Vagina (tissue), 2 donors: Measurements from ENCODE around the gene MAPK12. TPM values are rescaled to one million over a fixed set of nuclear protein-coding genes. Genes with fewer than 3 reads are reported as not detected.

Experiments
- DNase-seq, 2 donors: peaks; one replicate each; pipeline ENCODE4 v3.0.0-alpha.2; 2017; ENCODE audit errors: extremely low spot score in 2 of 2
- H3K27ac ChIP-seq: fragments of 200-600 bp; sonication (generic); one replicate; pipeline ENCODE4 v1.5.1; 2019
- H3K27me3 ChIP-seq: fragments of 200-600 bp; sonication (generic); one replicate; pipeline ENCODE4 v1.5.1; 2019
- H3K36me3 ChIP-seq, 2 donors: fragments of 200-600 bp; sonication (generic); one replicate each; pipeline ENCODE4 v1.5.1; 2017 to 2019
- H3K4me1 ChIP-seq: fragments of 200-600 bp; sonication (generic); one replicate; pipeline ENCODE4 v1.5.1; 2019
- H3K4me3 ChIP-seq, 2 donors: fragments of 200-600 bp; sonication (generic); 1 replicate in 1 of 2; 2 replicates in 1 of 2; pipeline ENCODE4 v1.5.1; 2016 to 2019
- H3K9me3 ChIP-seq: fragments of 200-600 bp; sonication (generic); one replicate; pipeline ENCODE4 v1.5.1; 2019
- POLR2A ChIP-seq, 2 donors: fragments of 450-650 bp; IDR thresholded peaks; one replicate each; pipeline ENCODE4 v1.6.1; 2017; ENCODE audit warnings: antibody characterized with exemption in 2 of 2, mild to moderate bottlenecking in 2 of 2, moderate library complexity in 2 of 2
- POLR2AphosphoS5 ChIP-seq, 2 donors: sonication (generic); formaldehyde crosslinking; IDR thresholded peaks; one replicate each; pipeline ENCODE4 v1.9.0; 2017; ENCODE audit warnings: antibody characterized with exemption in 2 of 2, mild to moderate bottlenecking in 2 of 2, low read depth in 1 of 2; ENCODE audit not compliant: insufficient read depth in 1 of 2
- intact Hi-C: fragments of 100-400 bp; cut with DNase I; formaldehyde crosslinking; loops from one replicate; pipeline ENCODE4 v1.15.1; 2023
- total RNA-seq: library from RNA; depleted of rRNA; stranded (reverse); fragments of >200 nt; gene quantifications from one replicate; pipeline ENCODE4 v1.2.3, GENCODE V29; 2016
- TF ChIP-seq, protein P1 (sequence below), 3 experiments: fragments of 450-650 bp in 2 of 3; fragments of 200-600 bp in 1 of 3; sonication (generic) in 1 of 3; IDR thresholded peaks; one replicate each; pipeline ENCODE4 v1.5.1; 2017 to 2019; ENCODE audit warnings: antibody characterized with exemption in 3 of 3, mild to moderate bottlenecking in 2 of 3, moderate library complexity in 2 of 3

MAPK12 gene
- total RNA-seq, 1 donor from 2014 or later = 15.0 TPM

DNA sequence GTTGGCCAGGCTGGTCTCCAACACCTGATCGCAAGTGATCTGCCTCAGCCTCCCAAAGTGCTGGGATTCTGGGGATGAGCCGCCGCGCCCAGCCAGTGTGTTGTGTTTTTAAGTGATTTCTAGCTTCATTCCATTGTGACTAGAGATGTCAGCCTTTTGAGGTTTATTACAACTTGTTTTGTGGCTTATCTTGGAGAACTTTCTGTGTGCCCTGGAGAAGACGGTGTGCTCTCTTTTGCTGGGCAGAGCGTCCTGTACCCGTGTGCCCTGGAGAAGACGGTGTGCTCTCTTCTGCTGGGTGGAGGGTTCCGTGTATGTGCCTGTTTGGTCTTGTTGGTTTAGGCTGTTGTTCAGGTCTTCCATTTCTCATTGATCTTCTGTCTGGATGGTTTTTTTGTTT lies 48.2 kb downstream of the MAPK12 start:
- H3K27me3 ChIP-seq = no peaks in the 10 kb centered on the region
- no peaks in the 10 kb centered on the region for H3K9me3 ChIP-seq
- TF ChIP-seq POLR2AphosphoS5 (IDR thresholded peaks at IDR 0.05; ENCODE audit: insufficient read depth in 1 of 2, low read depth in 1 of 2) (no peak), POLR2A (IDR thresholded peaks at IDR 0.05) (no peak)
- TF ChIP-seq, protein P1, sequence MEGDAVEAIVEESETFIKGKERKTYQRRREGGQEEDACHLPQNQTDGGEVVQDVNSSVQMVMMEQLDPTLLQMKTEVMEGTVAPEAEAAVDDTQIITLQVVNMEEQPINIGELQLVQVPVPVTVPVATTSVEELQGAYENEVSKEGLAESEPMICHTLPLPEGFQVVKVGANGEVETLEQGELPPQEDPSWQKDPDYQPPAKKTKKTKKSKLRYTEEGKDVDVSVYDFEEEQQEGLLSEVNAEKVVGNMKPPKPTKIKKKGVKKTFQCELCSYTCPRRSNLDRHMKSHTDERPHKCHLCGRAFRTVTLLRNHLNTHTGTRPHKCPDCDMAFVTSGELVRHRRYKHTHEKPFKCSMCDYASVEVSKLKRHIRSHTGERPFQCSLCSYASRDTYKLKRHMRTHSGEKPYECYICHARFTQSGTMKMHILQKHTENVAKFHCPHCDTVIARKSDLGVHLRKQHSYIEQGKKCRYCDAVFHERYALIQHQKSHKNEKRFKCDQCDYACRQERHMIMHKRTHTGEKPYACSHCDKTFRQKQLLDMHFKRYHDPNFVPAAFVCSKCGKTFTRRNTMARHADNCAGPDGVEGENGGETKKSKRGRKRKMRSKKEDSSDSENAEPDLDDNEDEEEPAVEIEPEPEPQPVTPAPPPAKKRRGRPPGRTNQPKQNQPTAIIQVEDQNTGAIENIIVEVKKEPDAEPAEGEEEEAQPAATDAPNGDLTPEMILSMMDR (IDR thresholded peaks at IDR 0.05) = no peak
- intact Hi-C loops = no loop called here
- H3K36me3 ChIP-seq = peaks cover 0 to 71% of the 10 kb centered on the region in 2 donors
- peaks cover 12% of the 10 kb centered on the region for H3K4me1 ChIP-seq
- no peak for DNase-seq
- no peak overlapping the region for H3K4me3 ChIP-seq
- no peak overlapping the region for H3K27ac ChIP-seq

DNA sequence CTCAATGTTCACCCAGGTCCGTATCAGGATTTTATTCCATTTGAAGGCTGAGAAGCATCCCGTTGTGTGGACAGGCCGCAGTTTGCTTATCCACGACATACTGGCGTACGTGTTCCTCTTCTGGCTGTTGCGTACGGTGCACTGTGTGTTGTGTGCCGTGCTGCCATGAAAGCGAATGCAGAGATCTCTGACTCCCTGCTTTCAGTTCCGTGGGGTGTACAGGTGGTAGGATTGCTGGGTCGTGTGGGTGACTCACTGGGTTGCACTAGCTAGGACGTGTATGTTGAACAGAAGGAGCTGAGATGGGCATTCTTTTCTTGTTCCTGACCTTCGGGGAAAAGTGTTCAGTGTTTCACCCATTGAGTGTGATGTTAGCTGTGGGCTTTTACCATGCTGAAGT lies 50.3 kb downstream of the MAPK12 start:
- H3K27ac ChIP-seq = no peak overlapping the region
- peaks cover 27% of the 10 kb centered on the region for H3K4me1 ChIP-seq
- no peak overlapping the region for H3K4me3 ChIP-seq
- intact Hi-C loops = no loop called here
- no peak for TF ChIP-seq POLR2A (IDR thresholded peaks at IDR 0.05)
- TF ChIP-seq POLR2AphosphoS5 (IDR thresholded peaks at IDR 0.05; ENCODE audit: insufficient read depth in 1 of 2, low read depth in 1 of 2) = no peak
- TF ChIP-seq, protein P1 (IDR thresholded peaks at IDR 0.05) = no peak
- no peak for DNase-seq
- H3K36me3 ChIP-seq = peaks cover 0 to 61% of the 10 kb centered on the region in 2 donors
- no peaks in the 10 kb centered on the region for H3K27me3 ChIP-seq
- H3K9me3 ChIP-seq = no peaks in the 10 kb centered on the region

DNA sequence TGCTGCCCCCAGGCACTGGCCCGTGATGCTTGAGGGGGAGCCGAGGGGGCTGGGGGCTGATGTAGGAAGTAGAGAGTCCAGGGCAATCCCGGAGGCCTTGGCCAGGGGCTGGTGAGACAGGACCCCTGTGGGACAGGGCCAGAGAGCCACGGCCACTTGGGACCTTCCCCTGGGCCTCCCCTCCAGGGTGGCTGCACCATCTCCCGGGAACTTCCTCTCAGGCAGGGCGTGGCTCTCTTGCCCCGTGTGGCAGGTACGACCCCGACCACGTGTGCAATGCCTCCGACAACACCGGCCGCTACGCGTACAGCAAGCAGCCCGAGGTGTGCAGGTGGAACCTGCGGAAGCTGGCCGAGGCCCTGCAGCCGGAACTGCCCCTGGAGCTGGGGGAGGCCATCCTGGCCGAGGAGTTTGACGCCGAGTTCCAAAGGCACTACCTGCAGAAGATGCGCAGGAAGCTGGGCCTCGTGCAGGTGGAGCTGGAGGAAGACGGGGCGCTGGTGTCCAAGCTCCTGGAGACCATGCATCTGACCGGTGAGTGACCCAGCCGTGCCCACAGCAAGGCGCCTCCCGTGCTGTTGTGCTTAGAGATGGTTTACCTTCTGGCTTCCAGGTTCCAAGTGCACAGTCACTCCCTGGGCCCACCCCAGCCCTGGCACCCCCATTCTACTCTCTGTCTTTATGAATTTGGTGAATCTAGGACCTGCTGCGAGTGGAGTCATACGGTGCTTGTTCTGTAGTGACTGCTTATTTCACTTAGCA lies 50.9 kb downstream of the MAPK12 start:
- peaks cover 29% of the 10 kb centered on the region for H3K4me1 ChIP-seq
- peaks cover 0 to 55% of the 10 kb centered on the region in 2 donors for H3K36me3 ChIP-seq
- intact Hi-C loops = no loop called here

DNA sequence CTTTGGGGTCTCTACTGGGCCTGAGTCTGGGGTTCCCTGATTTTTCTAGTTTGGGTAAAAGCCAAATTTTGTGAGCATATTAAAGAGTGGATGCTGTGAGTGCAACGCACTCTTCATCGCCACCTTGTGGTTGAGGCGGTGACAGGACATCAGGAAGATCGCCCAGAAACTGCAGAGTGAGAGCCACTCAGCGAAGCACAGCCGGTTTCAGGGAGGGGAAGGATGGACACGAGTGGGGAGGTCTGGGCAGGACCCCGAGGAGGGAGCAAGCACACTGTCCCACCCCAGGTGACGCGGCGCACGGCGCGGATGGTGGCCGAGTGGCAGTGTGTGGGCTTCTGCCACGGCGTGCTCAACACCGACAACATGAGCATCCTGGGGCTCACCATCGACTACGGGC lies 51.6 kb downstream of the MAPK12 start:
- peaks cover 36% of the 10 kb centered on the region for H3K4me1 ChIP-seq
- H3K36me3 ChIP-seq = peaks cover 0 to 53% of the 10 kb centered on the region in 2 donors
- no peaks in the 10 kb centered on the region for H3K9me3 ChIP-seq
- TF ChIP-seq POLR2AphosphoS5 (IDR thresholded peaks at IDR 0.05; ENCODE audit: insufficient read depth in 1 of 2, low read depth in 1 of 2) = no peak
- TF ChIP-seq, protein P1 (IDR thresholded peaks at IDR 0.05) = peak; percentile 72 to 87 (median 73)
- peak overlapping the region; percentile 25 for H3K27ac ChIP-seq
- no peaks in the 10 kb centered on the region for H3K27me3 ChIP-seq
- no peak overlapping the region for H3K4me3 ChIP-seq
- intact Hi-C loops = no loop called here
- DNase-seq = no peak

More for the DNA sequence above, 50.9 kb downstream of the MAPK12 start:
- TF ChIP-seq POLR2AphosphoS5 (IDR thresholded peaks at IDR 0.05; ENCODE audit: insufficient read depth in 1 of 2, low read depth in 1 of 2) (no peak), POLR2A (IDR thresholded peaks at IDR 0.05) (no peak)
- TF ChIP-seq, protein P1 (IDR thresholded peaks at IDR 0.05) = no peak
- DNase-seq = no peak
- Histone ChIP-seq H3K4me3 (no peak overlapping the region), H3K9me3 (no peaks in the 10 kb centered on the region), H3K27ac (no peak overlapping the region), H3K27me3 (no peaks in the 10 kb centered on the region)
